Neural cell (in vitro differentiated cells): ENCODE data around the gene IL1RAPL2.

Experiments used
- CTCF ChIP-seq: fragments of 450-650 bp; IDR thresholded peaks from 2 replicates; pipeline ENCODE4 v1.5.1; 2014; ENCODE audit warnings: antibody characterized with exemption, mild to moderate bottlenecking, moderate library complexity; ENCODE audit not compliant: poor library complexity, severe bottlenecking
- MXI1 ChIP-seq: fragments of 450-650 bp; conservative IDR thresholded peaks from 2 replicates; pipeline ENCODE4 v1.6.1; 2014; ENCODE audit warnings: antibody characterized with exemption, mild to moderate bottlenecking; ENCODE audit not compliant: poor library complexity, severe bottlenecking
- POLR2AphosphoS5 ChIP-seq: IDR thresholded peaks from 2 replicates; pipeline ENCODE4 v1.6.1; 2012
- TF ChIP-seq, protein P1 (sequence below): IDR thresholded peaks from 2 replicates; pipeline ENCODE4 v1.6.1; 2012; ENCODE audit warnings: borderline replicate concordance

- TF ChIP-seq, protein P1, sequence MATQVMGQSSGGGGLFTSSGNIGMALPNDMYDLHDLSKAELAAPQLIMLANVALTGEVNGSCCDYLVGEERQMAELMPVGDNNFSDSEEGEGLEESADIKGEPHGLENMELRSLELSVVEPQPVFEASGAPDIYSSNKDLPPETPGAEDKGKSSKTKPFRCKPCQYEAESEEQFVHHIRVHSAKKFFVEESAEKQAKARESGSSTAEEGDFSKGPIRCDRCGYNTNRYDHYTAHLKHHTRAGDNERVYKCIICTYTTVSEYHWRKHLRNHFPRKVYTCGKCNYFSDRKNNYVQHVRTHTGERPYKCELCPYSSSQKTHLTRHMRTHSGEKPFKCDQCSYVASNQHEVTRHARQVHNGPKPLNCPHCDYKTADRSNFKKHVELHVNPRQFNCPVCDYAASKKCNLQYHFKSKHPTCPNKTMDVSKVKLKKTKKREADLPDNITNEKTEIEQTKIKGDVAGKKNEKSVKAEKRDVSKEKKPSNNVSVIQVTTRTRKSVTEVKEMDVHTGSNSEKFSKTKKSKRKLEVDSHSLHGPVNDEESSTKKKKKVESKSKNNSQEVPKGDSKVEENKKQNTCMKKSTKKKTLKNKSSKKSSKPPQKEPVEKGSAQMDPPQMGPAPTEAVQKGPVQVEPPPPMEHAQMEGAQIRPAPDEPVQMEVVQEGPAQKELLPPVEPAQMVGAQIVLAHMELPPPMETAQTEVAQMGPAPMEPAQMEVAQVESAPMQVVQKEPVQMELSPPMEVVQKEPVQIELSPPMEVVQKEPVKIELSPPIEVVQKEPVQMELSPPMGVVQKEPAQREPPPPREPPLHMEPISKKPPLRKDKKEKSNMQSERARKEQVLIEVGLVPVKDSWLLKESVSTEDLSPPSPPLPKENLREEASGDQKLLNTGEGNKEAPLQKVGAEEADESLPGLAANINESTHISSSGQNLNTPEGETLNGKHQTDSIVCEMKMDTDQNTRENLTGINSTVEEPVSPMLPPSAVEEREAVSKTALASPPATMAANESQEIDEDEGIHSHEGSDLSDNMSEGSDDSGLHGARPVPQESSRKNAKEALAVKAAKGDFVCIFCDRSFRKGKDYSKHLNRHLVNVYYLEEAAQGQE = no peak
- TF ChIP-seq CTCF (no peak), MXI1 (no peak), POLR2AphosphoS5 (no peak)
Measured at GRCh38 chrX:104929324-104929723, 363.3 kb downstream of the IL1RAPL2 start.
